ENCODE data around the gene ZC3H10.
A peak's percentile ranks its signal among the peaks of the same experiment; 100 is the strongest.

ZC3H10 gene

DNA sequence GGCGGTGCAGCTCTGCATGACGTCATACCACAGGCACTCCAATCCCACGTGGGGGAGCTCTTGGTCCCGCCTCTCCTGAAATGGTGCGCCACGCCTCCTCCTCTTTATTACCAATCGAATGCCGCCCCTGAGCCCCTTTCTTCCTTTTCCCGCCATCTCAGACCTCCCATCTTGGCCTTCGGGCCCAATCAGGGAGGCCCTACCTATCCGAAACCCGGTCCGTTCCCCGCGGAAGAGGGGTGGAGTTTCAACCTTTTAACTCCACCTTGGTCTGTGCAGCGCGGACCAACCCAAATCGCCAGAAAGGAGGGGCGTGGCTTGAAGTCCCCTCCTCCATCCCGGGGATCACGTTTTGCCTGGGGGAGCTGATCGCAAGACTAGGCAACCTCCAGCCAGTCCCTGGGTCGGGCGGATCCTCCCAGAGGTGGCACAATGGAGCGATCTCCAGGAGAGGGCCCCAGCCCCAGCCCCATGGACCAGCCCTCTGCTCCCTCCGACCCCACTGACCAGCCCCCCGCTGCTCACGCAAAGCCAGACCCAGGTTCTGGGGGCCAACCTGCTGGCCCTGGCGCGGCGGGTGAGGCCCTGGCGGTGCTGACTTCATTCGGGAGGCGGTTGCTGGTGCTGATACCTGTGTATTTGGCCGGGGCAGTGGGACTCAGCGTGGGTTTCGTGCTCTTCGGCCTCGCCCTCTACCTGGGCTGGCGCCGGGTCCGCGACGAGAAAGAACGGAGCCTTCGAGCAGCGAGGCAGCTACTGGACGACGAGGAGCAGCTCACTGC, 10.0 kb downstream of the ZC3H10 start, which contains the start of gene ESYT1:
Gene ESYT1, plus strand, starts transcription at position 380 of the 782 bp plus-strand sequence. Its CDS starts 53 bp downstream, at position 433.
- DNase-seq (ENCODE audit: low read depth, low spot score) = peak; percentile 99

GRCh38 chr12:56128670-56129205, 10.7 kb downstream of the ZC3H10 start:
- DNase-seq (ENCODE audit: low read depth, low spot score) = no peak

DNA sequence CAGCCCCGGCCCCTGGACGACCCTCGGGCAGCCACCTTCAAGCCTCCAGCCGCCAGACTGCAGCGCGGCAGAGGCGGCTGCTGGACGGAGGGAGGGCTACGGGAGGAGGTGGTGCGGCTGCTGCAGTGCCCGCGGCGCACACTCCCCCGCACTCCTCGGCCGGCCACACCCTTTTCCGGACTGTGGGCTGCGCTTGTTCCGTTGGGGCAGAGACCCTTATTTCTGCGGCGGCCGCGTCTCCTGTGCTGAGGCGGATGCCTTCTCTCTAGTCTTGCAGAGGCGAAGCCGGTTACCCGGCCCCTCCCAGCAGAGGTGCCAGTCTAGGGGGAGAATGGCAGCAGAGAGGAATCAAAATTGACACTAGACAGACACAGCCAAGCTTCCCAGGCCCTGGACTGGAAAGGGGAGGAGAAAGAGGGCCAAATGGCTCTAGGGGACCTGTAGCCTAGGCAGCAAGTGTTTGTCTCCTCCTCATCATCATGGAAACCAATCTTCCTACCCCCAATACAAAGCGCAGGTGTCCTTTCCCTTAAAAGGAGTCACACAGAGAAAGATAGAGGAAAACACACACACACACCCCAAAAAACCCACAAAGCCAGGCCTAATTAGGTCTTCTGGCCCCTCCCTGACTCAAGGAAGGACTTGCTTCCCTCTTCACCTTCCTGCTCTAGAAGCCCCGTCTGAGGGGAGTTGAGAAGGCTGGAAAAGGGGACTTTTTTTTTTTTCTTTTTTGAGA, 11.3 kb downstream of the ZC3H10 start:
- DNase-seq (ENCODE audit: low read depth, low spot score) = no peak

- DNase-seq (ENCODE audit: low read depth, low spot score) = no peak
Observed at GRCh38 chr12:56129942-56130495, 12.0 kb downstream of the ZC3H10 start.

DNA sequence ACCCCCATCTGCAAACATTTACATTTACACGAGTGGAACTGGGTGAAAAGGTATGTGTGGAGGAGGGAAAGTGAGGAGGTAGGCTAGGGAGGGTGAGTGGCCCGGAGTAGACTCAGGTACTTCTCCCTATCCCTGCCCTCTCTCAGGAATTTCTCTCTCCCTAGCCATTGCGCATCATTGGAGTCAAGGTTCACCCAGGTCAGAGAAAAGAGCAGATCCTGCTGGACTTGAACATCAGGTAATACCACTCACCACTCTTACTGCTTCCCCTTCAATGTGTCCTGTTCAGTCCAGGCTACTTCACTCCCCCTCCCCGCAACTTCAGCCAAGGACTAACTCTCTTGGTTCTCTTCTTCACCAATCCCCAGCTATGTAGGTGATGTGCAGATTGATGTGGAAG, 12.8 kb downstream of the ZC3H10 start:
- DNase-seq (ENCODE audit: low read depth, low spot score) = no peak

DNA sequence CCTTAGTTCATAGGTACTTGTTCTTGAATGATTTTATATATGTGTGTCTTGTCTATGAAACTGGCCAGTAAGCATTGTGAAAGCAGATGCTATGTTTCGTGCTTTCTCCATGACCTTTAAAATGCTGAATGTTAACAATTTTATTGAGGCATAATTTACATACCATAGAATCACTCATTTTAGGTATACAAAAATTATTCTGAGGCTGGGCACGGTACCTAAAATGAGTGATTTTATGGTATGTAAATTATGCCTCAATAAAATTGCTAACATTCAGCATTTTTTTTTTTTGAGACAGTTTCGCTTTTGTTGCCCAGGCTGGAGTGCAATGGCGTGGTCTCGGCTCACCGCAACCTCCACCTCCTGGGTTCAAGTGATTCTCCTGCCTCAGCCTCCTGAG, 16.8 kb downstream of the ZC3H10 start:
- DNase-seq (ENCODE audit: low read depth, low spot score) = no peak

GRCh38 chr12:56137853-56138571, 19.9 kb downstream of the ZC3H10 start:
- no peak for DNase-seq (ENCODE audit: low read depth, low spot score)

GRCh38 chr12:56141946-56142784, 24.1 kb downstream of the ZC3H10 start:
- no peak for DNase-seq (ENCODE audit: low read depth, low spot score)

DNA sequence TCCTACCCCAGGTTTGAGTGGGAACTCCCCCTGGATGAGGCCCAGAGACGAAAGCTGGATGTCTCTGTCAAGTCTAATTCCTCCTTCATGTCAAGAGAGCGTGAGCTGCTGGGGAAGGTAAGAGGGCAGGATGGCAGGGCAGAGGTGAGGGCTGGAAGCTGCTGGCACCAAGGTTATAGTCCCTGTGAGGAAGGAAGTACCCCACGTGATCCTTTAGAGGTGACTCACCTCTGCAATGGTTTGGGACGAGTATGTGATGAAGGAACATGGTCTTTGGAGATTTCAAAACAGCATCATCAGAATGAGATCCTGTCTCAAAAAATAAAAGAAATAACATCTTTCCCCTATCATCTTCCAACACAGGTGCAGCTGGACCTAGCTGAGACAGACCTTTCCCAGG, 25.2 kb downstream of the ZC3H10 start:
- DNase-seq (ENCODE audit: low read depth, low spot score) = no peak

DNA sequence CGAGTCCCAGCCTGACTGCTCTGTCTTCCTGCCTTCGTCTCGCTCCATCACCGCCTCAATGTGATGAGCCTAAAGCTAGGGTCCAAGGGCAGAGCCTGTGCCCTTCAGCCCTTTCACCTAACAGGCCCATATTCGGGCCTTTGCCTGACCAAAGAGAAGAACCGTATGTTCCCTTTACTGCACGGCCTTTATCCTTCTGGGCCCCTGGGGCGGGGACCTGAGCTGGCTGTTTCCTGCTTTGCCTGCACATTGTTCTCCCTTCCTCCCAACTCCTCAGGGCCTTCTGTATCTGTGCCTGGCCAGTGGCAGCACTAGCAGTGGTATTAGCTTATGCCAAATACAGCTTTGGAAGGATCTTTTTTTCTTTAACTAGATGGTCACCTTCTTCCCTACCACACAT, 25.8 kb downstream of the ZC3H10 start:
- no peak for DNase-seq (ENCODE audit: low read depth, low spot score)

DNA sequence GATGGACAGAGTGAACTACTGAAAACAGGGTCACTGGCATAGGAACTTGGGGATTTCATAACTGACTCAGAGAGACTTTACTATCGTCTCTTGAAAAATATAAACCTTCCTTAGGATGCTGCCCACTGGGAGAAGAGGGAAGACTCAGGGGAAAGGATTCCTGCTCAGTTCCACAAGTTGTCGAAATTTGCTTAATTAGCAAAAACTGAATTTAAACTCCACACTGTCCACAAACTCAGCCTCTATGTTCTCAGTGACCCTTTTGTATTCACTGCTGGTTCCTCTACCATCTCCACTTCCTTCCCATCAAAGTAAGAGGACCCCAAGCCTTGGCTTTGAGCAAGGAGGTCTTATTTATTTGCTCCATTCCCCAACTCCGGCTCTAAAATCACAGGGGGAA, 27.2 kb downstream of the ZC3H10 start:
- DNase-seq (ENCODE audit: low read depth, low spot score) = no peak

DNA sequence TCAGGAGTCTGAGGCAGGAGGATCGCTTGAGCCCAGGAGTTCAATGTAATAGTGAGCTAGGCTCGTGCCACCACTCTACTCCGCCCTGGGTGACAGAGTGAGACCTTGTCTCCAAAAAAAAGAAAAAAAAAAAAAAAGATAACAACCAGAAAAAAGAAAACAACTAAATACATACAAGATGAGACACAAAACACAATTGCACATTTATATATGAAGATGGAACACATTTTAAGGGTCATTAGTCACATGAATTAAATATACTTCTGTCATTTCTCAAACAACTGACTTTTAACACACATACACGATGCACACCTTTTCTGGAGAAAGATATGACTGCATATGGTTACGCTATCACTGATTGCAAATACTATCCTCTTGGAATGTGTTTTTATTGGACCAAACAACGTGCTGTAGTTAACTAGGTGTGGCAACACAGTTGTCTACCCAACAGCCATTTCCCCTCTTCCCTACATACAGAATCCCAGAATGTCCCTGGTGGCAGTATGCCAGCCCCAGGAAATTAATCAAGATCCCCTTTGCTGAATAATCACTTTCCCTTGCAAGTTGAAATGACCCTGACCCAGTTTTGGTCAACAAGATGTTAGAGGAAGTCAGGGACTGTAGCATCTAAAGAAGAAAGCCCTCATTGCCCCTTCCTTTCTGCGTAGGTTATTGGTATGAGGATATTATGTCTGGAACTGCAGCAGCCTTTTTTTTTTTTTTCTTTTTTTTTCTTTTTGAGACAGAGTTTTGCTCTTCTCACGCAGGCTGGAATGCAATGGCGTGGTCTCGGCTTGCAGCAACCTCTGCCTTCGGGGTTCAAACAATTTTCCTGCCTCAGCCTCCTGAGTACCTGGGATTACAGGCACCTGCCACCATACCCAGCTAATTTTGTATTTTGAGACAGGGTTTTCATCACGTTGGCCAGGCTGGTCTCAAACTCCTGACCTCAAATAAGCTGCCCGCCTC, 28.7 kb downstream of the ZC3H10 start:
- no peak for DNase-seq (ENCODE audit: low read depth, low spot score)

DNA sequence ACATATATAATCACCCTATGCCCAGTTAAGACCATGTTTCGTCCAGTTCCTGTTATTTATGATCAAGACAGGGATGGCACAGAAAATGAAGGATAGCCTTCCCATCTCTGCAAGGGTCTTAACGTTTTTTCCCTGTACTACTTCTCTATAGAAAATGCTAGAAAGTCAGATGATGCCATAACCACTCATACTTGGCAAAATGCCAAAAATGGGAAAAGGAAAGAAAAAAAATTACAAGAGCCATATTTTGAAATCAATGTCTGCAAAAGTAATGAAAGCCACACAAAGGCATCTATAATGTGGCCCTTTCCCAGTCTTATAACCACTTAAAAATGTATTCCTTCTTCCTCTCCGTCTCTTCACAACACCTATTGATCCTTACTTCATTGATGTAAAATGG, 32.5 kb downstream of the ZC3H10 start:
- no peak for DNase-seq (ENCODE audit: low read depth, low spot score)

DNA sequence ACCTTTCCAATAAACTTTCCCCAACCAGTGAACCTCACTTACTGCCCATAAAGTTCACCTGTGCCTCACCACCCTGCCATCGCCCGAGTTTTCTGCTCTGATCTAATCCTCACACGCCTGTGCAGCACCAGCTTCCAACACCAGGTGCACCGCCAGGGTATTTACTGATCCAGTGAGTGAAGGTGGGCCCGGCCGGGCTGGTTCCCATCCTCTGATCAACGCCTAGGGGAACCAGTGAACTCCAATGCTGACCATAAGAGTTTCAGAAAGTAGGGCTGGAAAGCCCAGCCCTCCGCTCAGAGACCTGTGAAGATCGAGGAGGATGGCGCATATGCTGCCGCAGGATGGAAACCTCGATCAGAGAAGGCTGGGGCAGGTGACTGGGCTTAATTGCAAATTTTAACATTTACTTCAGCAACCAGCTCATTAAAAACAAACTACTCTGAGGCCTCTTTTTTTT, 33.6 kb downstream of the ZC3H10 start:
- no peak for DNase-seq (ENCODE audit: low read depth, low spot score)

DNA sequence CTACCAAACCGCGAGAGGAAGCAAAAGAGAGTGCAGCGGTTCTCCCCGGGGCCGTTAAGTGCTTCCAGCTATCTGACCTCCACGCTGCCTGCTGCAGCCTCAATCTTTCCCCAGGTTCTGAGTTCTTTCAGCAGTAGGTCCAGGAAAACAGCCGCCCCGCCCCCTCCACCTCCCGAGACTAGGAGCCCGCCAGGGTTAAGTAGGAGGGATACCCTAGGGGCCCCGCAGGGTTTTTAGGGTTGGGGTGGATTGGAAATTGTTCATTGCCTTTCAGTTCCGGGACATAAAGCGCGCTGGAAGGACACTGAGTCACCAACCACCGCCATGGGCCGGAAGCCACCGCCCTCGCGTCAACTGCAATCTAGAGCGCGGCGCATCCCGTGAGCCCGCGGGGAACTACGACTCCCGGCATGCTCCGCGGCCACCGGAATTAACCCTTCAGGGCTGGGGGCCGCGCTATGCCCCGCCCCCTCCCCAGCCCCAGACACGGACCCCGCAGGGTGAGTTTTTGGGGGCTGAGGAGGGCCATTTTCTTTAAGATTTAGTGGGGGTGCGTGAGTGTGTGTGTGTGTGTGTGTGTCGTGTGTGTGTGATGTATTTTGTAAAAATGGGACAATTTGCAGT, 34.2 kb downstream of the ZC3H10 start, which contains the start of gene MYL6B:
Gene MYL6B, plus strand, starts transcription at position 456 of the 624 bp plus-strand sequence. CDS start 1,332 bp downstream, outside the sequence.
- DNase-seq (ENCODE audit: low read depth, low spot score) = peak; percentile 67

GRCh38 chr12:56152756-56153677, 35.0 kb downstream of the ZC3H10 start:
- no peak for DNase-seq (ENCODE audit: low read depth, low spot score)

GRCh38 chr12:56153678-56154065, 35.6 kb downstream of the ZC3H10 start:
- no peak for DNase-seq (ENCODE audit: low read depth, low spot score)

DNA sequence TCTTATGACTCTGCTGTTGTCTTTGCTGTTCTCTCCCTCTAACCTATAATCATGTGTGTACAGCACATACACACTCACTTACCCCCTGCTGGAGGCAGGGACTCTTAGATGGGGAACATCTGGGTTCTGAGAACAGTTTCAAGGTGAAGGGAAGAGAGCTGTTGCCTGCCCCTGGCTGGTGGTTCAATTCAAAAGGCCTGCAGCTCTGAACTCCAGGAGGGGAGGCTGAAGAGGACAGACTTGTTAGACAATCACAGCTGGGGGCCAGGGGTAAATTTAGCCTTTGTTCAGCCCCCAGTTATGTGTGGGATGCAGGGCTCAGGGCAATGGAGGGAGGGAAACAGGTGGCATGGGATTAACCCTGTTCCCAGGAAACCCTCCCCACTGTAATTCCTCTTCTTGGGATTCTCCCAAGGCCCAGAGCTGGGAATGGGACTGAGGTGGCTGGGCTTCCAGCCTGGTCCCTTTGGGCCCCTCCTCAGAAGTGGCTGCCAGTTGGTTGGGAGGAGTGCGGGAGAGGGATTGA, 36.2 kb downstream of the ZC3H10 start:
- DNase-seq (ENCODE audit: low read depth, low spot score) = no peak

Measured in brain pericyte (primary cell).